GM18508 (cell line): ENCODE results near the gene TLK1.
"Not testable (repeated sequence)": the region's sequence is repeated elsewhere in the genome, so short reads cannot be mapped to it uniquely, and the experiment has no call there.

Experiments used
- ATAC-seq: cut with Tn5 transposase; IDR thresholded peaks from one replicate; pipeline ENCODE4 v1.9.1; 2021; ENCODE audit warnings: moderate number of reproducible peaks; ENCODE audit not compliant: insufficient read depth, unreplicated experiment

TLK1 gene

GRCh38 chr2:171146633-171147032, 14.1 kb downstream of the TLK1 start:
- ATAC-seq = no peak

DNA sequence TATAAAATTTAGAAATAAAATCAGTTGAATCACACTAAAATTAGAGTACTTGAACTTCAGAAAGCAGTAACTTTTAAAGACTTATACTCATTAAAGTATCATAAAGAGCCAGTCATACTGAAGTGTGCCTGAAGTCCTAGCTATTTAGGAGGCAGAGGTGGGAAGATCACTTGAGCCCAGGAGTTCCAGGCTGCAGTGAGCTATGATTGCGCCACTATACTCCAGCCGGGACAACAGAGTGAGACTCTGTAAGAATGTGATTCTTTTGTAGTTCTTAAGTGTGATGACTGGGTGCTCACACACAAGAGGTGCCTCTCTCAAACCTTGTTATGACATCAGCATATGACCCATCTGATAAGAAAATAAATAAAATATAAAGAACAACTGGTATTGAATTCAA, 14.6 kb downstream of the TLK1 start:
- ATAC-seq = no peak

- ATAC-seq = no peak
Measured at GRCh38 chr2:171143670-171144062, 17.0 kb downstream of the TLK1 start.

DNA sequence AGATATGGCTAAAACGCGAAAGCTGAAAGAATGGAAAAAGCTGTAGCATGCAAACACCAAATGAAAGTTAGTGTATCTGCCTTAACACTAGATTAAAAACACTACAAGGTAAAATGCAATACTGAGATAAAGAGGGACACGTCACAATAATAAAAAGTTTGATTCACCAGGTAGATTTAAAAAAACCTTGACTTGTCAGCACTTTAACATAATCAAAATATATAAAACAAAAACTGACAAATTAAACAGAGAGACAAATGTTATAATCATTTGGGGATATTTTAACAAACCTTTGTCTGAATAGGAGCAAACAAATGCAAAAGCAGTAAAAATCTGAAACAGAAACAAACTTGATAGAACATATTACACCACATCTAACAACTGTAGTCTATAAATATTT, 18.3 kb downstream of the TLK1 start:
- no peak for ATAC-seq

- no peak for ATAC-seq
Measured at GRCh38 chr2:171141320-171141719, 19.4 kb downstream of the TLK1 start.

- ATAC-seq = no peak
Measured at GRCh38 chr2:171139860-171140259, 20.8 kb downstream of the TLK1 start.

DNA sequence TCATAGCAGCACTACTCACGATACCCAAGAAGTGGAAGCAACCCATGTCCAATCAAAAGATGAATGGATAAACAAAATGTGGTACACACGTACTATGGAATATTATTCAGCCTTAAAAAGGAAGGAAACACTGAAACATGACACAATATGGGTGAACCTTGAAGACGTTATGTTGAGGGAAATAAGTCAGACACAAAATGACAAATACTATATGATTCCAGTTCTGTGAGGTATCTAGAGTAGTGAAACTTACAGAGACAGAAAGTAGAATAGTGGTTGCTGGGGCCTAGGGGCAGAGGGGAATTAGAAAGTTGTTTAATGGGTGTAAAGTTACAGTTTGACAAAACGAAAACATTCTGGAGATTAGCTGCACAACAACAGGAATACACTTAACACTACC, 24.7 kb downstream of the TLK1 start:
- ATAC-seq = no peak

GRCh38 chr2:171134624-171135230, 26.0 kb downstream of the TLK1 start:
- no peak for ATAC-seq

GRCh38 chr2:171132086-171132485, 28.6 kb downstream of the TLK1 start:
- no peak for ATAC-seq

DNA sequence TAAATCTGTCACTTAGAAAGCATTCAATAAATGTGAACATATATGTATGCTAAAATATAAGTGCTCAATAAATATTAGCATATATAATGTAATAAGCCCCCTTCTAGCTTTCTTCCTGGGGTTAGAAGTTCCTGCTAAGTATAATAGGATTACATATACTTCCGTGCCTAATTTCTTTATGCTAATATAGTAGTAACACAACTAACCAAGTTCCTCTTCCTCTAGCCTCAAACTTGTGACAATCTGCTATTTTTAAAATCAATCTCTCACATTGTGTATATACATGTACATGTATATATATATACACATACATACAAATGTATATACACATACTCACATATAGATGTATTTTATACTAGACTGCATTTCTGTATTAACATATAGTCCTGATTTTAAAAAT, 32.2 kb downstream of the TLK1 start:
- ATAC-seq = no peak

GRCh38 chr2:171124541-171124940, 36.2 kb downstream of the TLK1 start:
- ATAC-seq = no peak

- ATAC-seq = no peak
Measured at GRCh38 chr2:171109571-171109970, 51.1 kb downstream of the TLK1 start.

DNA sequence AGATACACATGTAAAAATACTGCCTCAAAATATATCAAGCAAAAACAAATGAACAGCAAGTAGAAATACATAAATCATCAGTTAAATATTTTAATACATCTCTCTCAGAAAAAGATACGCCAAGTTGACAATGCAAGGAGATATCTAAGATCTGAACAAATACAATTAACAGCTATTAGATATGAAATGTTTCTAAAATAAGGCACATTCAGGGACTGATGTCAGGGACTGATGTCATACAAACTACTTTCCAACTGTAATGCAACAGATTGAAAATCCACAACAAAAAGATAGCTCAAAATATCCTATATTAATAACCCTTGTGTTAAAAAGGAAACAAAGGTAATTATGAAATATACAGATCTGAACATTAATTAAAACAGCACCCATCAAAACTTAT, 51.7 kb downstream of the TLK1 start:
- no peak for ATAC-seq

DNA sequence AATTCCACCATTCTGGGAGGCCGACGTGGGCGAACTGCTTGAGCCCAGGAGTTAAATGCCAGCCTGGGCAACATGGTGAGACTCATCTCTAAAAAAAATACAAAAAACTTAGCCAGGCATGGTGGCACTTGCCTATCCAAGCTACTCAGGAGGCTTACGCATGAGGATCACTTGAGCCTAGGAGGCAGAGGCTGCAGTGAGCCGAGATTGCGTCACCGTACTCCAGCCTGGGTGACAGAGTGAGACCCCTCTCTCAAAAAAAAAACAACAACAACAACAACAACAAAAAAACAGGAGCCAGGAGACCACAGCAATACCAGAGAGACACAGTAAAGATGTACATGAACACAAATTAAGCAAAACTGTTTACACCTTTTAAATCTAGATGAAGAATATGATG, 52.9 kb downstream of the TLK1 start:
- ATAC-seq = no peak

DNA sequence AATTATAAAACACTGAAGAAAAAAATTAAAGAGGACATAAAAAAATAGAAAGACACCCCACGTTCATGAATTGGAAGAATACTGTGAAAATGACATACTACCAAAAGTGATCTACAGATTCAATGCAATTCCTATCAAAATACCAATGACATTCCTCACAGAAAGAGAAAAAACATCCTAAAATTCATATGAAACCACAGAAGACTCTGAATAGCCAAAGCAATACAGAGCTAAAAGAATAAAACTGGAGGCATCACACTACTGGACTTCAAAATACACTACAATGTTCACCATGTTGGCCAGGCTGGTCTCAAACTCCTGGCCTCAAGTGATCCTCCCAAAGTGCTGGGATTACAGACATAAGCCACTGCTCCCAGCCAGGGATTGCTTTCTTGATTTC, 56.3 kb downstream of the TLK1 start:
- no peak for ATAC-seq

GRCh38 chr2:171102802-171103201, 57.9 kb downstream of the TLK1 start:
- ATAC-seq = no peak

GRCh38 chr2:171100370-171100769, 60.3 kb downstream of the TLK1 start:
- no peak for ATAC-seq

DNA sequence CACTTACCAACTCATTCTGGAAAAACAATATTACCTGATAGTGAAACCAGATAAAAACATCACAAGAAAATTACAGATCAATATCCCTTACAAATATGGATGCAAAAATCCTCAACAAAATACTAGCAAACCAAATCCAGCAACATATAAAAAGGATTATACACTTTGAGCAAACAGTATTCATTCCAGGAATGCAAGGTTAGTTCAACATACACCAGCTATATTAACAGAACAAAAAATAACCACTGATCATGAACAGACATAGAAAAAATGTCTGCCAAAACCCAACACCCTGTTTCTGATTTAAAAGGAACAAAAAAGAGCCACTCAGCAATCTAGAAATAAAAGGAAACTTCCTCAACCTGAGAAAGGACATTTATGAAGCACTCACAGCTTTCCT, 62.1 kb downstream of the TLK1 start:
- ATAC-seq = no peak

- no peak for ATAC-seq
Measured at GRCh38 chr2:171095014-171095582, 65.6 kb downstream of the TLK1 start.

GRCh38 chr2:171091517-171091916, 69.2 kb downstream of the TLK1 start:
- ATAC-seq = not testable (repeated sequence)

- no peak for ATAC-seq
Measured at GRCh38 chr2:171089489-171089888, 71.2 kb downstream of the TLK1 start.

- ATAC-seq = no peak
Measured at GRCh38 chr2:171088057-171088834, 72.4 kb downstream of the TLK1 start.
